MM.1S (cell line): ENCODE results near the gene HYAL3.
A peak's percentile ranks its signal among the peaks of the same experiment; 100 is the strongest.

Source experiments
- DNase-seq: peaks from one replicate; pipeline ENCODE4 v3.0.0-alpha.2; 2015
- H2AFZ ChIP-seq: fragments of 300-600 bp; sonication (generic); 2 replicates; pipeline ENCODE4 v1.6.0; 2016; ENCODE audit warnings: antibody characterized with exemption, low read length
- H3F3A ChIP-seq: fragments of 300-600 bp; sonication (generic); 2 replicates; pipeline ENCODE4 v1.6.1; 2016; ENCODE audit warnings: mild to moderate bottlenecking, antibody characterized with exemption, low read length, moderate library complexity, mixed read lengths; ENCODE audit not compliant: insufficient read depth
- H3K27ac ChIP-seq: fragments of 300-600 bp; sonication (generic); 2 replicates; pipeline ENCODE4 v1.5.1; 2016; ENCODE audit warnings: mild to moderate bottlenecking, low read length
- H3K27me3 ChIP-seq: fragments of 300-600 bp; sonication (generic); replicated peaks from 2 replicates; pipeline ENCODE4 v1.6.0; 2016; ENCODE audit warnings: low read length; ENCODE audit not compliant: insufficient read depth
- H3K36me3 ChIP-seq: fragments of 300-600 bp; sonication (generic); replicated peaks from 2 replicates; pipeline ENCODE4 v1.6.1; 2016; ENCODE audit warnings: mild to moderate bottlenecking, low read length, mixed read lengths; ENCODE audit not compliant: insufficient read depth
- H3K4me1 ChIP-seq: fragments of 300-600 bp; sonication (generic); 2 replicates; pipeline ENCODE4 v1.6.1; 2016; ENCODE audit warnings: low read length, mixed read lengths
- H3K4me2 ChIP-seq: fragments of 300-600 bp; sonication (generic); 2 replicates; pipeline ENCODE4 v1.6.0; 2016; ENCODE audit warnings: low read depth, low read length
- H3K4me3 ChIP-seq: fragments of 300-600 bp; sonication (generic); 2 replicates; pipeline ENCODE4 v1.5.1; 2016; ENCODE audit warnings: low read length, mixed read lengths
- H3K79me2 ChIP-seq: fragments of 300-600 bp; sonication (generic); 2 replicates; pipeline ENCODE4 v1.6.1; 2016; ENCODE audit warnings: mixed run types, low read length, mixed read lengths
- H3K9ac ChIP-seq: fragments of 300-600 bp; sonication (generic); 2 replicates; pipeline ENCODE4 v1.6.1; 2016; ENCODE audit warnings: low read length, mixed read lengths
- H3K9me2 ChIP-seq: fragments of 300-600 bp; sonication (generic); replicated peaks from 2 replicates; pipeline ENCODE4 v1.6.1; 2016; ENCODE audit warnings: mild to moderate bottlenecking, low read length, mixed read lengths; ENCODE audit not compliant: insufficient read depth
- H3K9me3 ChIP-seq: fragments of 300-600 bp; sonication (generic); replicated peaks from 2 replicates; pipeline ENCODE4 v1.6.1; 2016; ENCODE audit warnings: mild to moderate bottlenecking, low read length, mixed read lengths; ENCODE audit not compliant: insufficient read depth
- H4K20me1 ChIP-seq: fragments of 300-600 bp; sonication (generic); 2 replicates; pipeline ENCODE4 v1.6.1; 2016; ENCODE audit warnings: mild to moderate bottlenecking, low read length, moderate library complexity, mixed read lengths; ENCODE audit not compliant: insufficient read depth
- EZH2 ChIP-seq: fragments of 300-600 bp; sonication (generic); optimal IDR thresholded peaks from 2 replicates; pipeline ENCODE3; 2017; ENCODE audit warnings: low read depth, mild to moderate bottlenecking, antibody characterized with exemption, low read length, mixed read lengths
- EZH2phosphoT487 ChIP-seq: fragments of 300-600 bp; sonication (generic); IDR thresholded peaks from 2 replicates; pipeline ENCODE4 v1.6.1; 2018; ENCODE audit warnings: antibody characterized with exemption, low read length
- TF ChIP-seq, protein P1 (sequence below): fragments of 300-600 bp; sonication (generic); IDR thresholded peaks from 2 replicates; pipeline ENCODE4 v1.5.1; 2016; ENCODE audit warnings: antibody characterized with exemption, low read length, mixed read lengths

The HYAL3 gene

DNA sequence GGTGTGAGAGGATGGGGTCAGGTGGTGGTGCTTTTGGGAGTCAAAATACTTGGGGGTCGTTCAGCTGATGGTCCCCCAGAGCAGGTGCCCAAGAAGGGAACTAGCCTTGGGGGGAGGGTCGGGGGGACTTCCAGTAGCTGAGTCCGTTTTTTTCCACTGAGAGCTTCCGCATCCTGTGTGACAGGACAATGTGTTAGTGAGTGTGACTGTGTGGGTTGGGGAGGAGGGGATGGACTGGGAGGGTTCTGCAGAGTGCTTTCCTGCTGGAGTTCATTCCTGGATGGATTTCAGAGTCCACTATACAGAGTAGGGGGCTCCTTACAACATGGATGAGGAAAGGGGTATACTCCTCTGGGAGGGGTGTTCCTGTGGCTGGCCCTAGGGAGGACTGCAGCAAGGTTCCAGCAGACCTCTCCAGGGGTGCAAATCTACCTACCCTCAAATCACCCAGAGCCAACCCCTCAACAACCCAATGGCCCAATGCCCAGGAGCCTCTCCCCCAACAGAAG, 23.9 kb upstream of the HYAL3 start:
- DNase-seq = no peak
- H3K9ac ChIP-seq = no peak overlapping the region
- no peak overlapping the region for H2AFZ ChIP-seq
- no peak overlapping the region for H3K27ac ChIP-seq
- H3K27me3 ChIP-seq = no peaks in the 10 kb centered on the region
- TF ChIP-seq, protein P1, sequence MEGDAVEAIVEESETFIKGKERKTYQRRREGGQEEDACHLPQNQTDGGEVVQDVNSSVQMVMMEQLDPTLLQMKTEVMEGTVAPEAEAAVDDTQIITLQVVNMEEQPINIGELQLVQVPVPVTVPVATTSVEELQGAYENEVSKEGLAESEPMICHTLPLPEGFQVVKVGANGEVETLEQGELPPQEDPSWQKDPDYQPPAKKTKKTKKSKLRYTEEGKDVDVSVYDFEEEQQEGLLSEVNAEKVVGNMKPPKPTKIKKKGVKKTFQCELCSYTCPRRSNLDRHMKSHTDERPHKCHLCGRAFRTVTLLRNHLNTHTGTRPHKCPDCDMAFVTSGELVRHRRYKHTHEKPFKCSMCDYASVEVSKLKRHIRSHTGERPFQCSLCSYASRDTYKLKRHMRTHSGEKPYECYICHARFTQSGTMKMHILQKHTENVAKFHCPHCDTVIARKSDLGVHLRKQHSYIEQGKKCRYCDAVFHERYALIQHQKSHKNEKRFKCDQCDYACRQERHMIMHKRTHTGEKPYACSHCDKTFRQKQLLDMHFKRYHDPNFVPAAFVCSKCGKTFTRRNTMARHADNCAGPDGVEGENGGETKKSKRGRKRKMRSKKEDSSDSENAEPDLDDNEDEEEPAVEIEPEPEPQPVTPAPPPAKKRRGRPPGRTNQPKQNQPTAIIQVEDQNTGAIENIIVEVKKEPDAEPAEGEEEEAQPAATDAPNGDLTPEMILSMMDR = no peak
- TF ChIP-seq EZH2phosphoT487 = no peak
- no peak for TF ChIP-seq EZH2
- H3K36me3 ChIP-seq = no peaks in the 10 kb centered on the region
- H3K4me2 ChIP-seq = no peak overlapping the region
- H3K4me3 ChIP-seq = no peak overlapping the region
- H3K79me2 ChIP-seq = peaks cover 37% of the 10 kb centered on the region
- no peaks in the 10 kb centered on the region for H3K9me3 ChIP-seq
- no peaks in the 10 kb centered on the region for H3K9me2 ChIP-seq
- H3F3A ChIP-seq = no peaks in the 10 kb centered on the region; the same call in 1 of the 2 replicates
- no peaks in the 10 kb centered on the region for H4K20me1 ChIP-seq
- H3K4me1 ChIP-seq = 0 out of 2 replicates have a peak, but pooled peaks cover 7% of the 10 kb centered on the region

- no peaks in the 10 kb centered on the region for H3K9me3 ChIP-seq
- peak within 1 kb of the TSS; percentile 80 for H3K27ac ChIP-seq
- H3K79me2 ChIP-seq = peaks cover 32% of the 10 kb centered on the region
- H3K4me1 ChIP-seq = 0 out of 2 replicates have a peak, but pooled peaks cover 7% of the 10 kb centered on the region
- H3K9ac ChIP-seq = peak within 1 kb of the TSS; percentile 95
- peak within 1 kb of the TSS; percentile 83 for H3K4me3 ChIP-seq
- no peaks in the 10 kb centered on the region for H4K20me1 ChIP-seq
- no peak for TF ChIP-seq EZH2phosphoT487
- no peak for DNase-seq
- peak within 1 kb of the TSS; percentile 75 for H3K4me2 ChIP-seq
- no peaks in the 10 kb centered on the region for H3K36me3 ChIP-seq
- peak within 1 kb of the TSS; percentile 91 for H2AFZ ChIP-seq
- no peaks in the 10 kb centered on the region for H3K9me2 ChIP-seq
- no peaks in the 10 kb centered on the region for H3F3A ChIP-seq
- H3K27me3 ChIP-seq = no peaks in the 10 kb centered on the region
These were observed 23.3 kb upstream of the HYAL3 start, which contains the start of gene HYAL2 for GRCh38 chr3:50322386-50323091. Gene HYAL2, minus strand, starts transcription at chr3:50322745. Its CDS starts 2,256 bp downstream, at chr3:50320489.

GRCh38 chr3:50322115-50322385, 22.8 kb upstream of the HYAL3 start:
- Histone ChIP-seq H3K79me2 (peaks cover 27% of the 10 kb centered on the region), H3K9ac (peak overlapping the region; percentile 95; the same call in 1 of the 2 replicates), H3F3A (no peaks in the 10 kb centered on the region), H4K20me1 (no peaks in the 10 kb centered on the region), H3K36me3 (no peaks in the 10 kb centered on the region), H3K9me3 (no peaks in the 10 kb centered on the region), H2AFZ (peak overlapping the region; percentile 91), H3K9me2 (no peaks in the 10 kb centered on the region), H3K4me2 (peak overlapping the region; percentile 75), H3K27me3 (no peaks in the 10 kb centered on the region), H3K27ac (no peak overlapping the region), H3K4me1 (0 out of 2 replicates have a peak, but pooled peaks cover 8% of the 10 kb centered on the region), H3K4me3 (peak overlapping the region; percentile 83)
- DNase-seq = no peak
- TF ChIP-seq, protein P1 = no peak
- TF ChIP-seq EZH2 (no peak), EZH2phosphoT487 (no peak)
